Measurements from ENCODE around the gene SMIM1.

The SMIM1 gene

DNA sequence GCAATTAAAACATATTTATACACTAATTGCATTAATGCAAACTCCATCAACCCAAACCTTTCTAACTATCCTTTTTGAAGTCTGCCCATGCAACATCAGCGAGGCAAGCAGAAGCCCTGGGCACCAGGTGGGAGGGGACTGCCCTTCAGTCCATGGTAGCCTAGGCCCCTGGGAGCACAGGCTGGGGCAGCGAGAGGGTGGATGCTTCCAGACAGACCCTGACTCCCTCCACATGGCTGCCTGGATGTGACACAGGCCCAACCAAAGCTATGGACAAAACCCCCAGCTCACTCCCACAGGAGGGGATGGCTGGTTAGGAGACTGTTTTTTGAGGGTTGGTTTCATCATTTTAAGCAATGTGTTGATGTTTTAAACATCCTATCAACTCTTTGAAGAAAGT, 41.5 kb downstream of the SMIM1 start:
- no peak overlapping the region for H3K4me3 ChIP-seq (ENCODE audit: low read length)
- DNase-seq (ENCODE audit: low read depth, low spot score) = no peak

DNA sequence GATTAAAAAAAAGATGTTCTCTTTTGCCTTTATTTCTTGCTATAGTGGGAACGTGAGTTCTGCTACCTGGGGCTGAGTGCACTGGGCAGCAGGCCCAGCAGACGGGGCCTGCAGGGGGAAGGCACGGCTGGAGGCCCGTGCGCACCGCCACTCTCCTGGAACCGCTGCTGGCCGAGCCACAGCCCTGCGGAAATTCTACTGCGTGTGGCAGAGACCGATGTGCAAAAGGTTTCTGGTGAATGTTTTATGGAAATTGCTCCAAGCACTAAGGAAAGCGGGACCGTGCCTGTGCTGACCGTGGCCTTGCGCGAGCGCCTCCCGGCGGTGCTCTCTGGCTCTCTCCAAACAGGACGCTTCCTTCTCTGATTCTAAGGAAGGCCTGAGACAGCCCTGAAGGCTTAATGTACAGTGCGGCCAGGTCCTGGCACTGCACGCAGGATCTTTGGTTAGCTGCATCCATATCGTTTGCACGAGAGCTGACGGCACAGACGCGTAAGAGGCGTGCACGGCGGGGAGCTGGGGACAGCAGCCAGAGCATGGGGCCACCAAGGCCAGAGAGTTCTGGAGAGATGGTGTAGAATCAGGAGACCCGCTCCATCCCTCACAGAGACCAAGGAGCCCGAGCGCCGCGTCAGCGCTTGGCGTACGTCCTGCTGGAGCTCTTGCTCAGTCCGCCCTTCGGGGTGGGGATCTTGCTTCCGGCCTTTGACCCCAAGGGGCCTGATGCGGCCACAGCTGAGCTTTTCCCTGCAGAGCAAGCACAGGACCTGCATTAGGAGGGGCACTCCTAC, 42.4 kb downstream of the SMIM1 start:
- no peak overlapping the region for H3K4me3 ChIP-seq (ENCODE audit: low read length)
- no peak for DNase-seq (ENCODE audit: low read depth, low spot score)

- DNase-seq (ENCODE audit: low read depth, low spot score) = no peak
- no peak overlapping the region for H3K4me3 ChIP-seq (ENCODE audit: low read length)
Observed at GRCh38 chr1:3816331-3817137, 44.0 kb downstream of the SMIM1 start.

DNA sequence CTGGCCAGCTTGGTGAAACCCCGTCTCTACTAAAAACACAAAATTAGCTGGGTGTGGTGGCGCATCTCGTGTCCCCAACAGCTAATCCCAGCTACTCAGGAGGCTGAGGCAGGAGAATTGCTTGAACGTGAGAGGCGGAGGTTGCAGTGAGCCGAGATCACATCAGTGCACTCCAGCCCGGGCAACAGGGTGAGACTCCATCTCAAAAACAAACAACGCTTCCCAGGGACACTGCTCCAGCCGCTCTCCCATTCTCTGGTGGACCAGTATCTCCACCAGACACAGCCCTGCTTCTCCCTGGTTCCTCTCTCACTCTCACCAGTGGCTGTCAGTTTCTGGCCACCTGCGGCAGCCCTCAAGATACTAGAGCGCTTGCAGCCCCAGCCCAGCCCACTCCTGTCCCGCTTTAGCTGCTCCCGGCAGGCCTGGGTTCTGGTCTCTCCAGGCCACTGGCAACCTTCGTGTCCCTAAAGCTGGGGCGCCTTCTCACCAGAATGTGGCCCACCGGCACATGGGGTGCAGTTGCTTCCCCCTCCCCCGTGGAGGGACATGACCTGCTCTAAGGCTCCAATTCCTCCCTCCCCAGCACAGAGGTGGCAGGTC, 44.7 kb downstream of the SMIM1 start:
- no peak for DNase-seq (ENCODE audit: low read depth, low spot score)
- H3K4me3 ChIP-seq (ENCODE audit: low read length) = no peak overlapping the region

GRCh38 chr1:3817821-3818597, 45.5 kb downstream of the SMIM1 start:
- no peak overlapping the region for H3K4me3 ChIP-seq (ENCODE audit: low read length)
- DNase-seq (ENCODE audit: low read depth, low spot score) = no peak

GRCh38 chr1:3819771-3820200, 47.2 kb downstream of the SMIM1 start:
- H3K4me3 ChIP-seq (ENCODE audit: low read length) = no peak overlapping the region
- DNase-seq (ENCODE audit: low read depth, low spot score) = no peak

- no peak for DNase-seq (ENCODE audit: low read depth, low spot score)
- no peak overlapping the region for H3K4me3 ChIP-seq (ENCODE audit: low read length)
Observed at GRCh38 chr1:3820316-3820715, 47.8 kb downstream of the SMIM1 start.

- DNase-seq (ENCODE audit: low read depth, low spot score) = no peak
Observed at GRCh38 chr1:3821004-3821403, 48.5 kb downstream of the SMIM1 start.

DNA sequence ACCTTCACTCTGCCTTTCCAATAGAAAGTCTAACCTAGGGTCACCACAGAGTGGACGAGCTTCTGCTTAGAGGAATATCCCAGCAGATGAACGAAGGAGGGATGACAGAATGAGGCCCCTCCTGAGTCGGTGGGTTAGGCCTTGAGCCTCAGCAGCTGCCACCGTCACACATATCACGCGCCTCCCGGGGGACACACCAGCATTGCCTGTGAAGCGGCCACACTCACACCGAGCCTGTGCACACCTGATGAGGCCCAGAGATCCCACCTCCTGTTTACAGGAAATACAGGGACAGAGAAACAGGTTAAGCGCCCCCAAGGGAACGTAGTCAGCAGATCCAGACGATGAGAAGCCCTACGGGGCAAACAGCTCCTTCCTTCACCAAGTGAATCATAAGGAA, 48.9 kb downstream of the SMIM1 start:
- no peak overlapping the region for H3K4me3 ChIP-seq (ENCODE audit: low read length)
- DNase-seq (ENCODE audit: low read depth, low spot score) = no peak

More at GRCh38 chr1:3821004-3821403, 48.5 kb downstream of the SMIM1 start:
- H3K4me3 ChIP-seq (ENCODE audit: low read length) = no peak overlapping the region

- DNase-seq (ENCODE audit: low read depth, low spot score) = no peak
- H3K4me3 ChIP-seq (ENCODE audit: low read length) = no peak overlapping the region
Observed at GRCh38 chr1:3821908-3822307, 49.4 kb downstream of the SMIM1 start.

DNA sequence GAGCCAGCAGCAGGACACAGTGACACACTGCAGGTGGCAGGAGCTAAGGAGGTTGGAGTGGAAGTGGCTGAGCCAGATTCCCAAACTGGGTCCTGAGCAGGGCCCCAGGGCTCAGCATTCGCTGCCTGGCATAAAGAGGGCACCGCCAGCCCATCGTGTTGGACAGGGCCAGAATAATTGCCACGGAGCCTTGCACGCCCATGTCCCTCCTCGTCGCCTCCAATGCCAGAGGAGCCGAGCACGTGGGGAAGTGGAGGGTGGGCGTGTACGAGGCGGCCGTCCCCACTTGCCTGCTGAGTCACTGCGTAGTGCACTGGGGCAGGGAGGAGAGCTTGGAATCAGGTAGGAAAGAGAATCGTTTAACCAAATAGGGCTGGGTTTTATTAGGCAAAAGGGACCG, 49.9 kb downstream of the SMIM1 start:
- DNase-seq (ENCODE audit: low read depth, low spot score) = no peak
- no peak overlapping the region for H3K4me3 ChIP-seq (ENCODE audit: low read length)

- no peak for DNase-seq (ENCODE audit: low read depth, low spot score)
- H3K4me3 ChIP-seq (ENCODE audit: low read length) = no peak overlapping the region
Observed at GRCh38 chr1:3824650-3825049, 52.1 kb downstream of the SMIM1 start.

- DNase-seq (ENCODE audit: low read depth, low spot score) = no peak
- no peak overlapping the region for H3K4me3 ChIP-seq (ENCODE audit: low read length)
Observed at GRCh38 chr1:3825356-3825755, 52.8 kb downstream of the SMIM1 start.
